Activated gamma-delta T cell (primary cell): ENCODE data around the gene RABEP2.
"Not testable (repeated sequence)": the region's sequence is repeated elsewhere in the genome, so short reads cannot be mapped to it uniquely, and the experiment has no call there.

Experiments
- DNase-seq: peaks from one replicate; lab custom pipeline; 2025; lab: John Stamatoyannopoulos, UW

RABEP2 gene

DNA sequence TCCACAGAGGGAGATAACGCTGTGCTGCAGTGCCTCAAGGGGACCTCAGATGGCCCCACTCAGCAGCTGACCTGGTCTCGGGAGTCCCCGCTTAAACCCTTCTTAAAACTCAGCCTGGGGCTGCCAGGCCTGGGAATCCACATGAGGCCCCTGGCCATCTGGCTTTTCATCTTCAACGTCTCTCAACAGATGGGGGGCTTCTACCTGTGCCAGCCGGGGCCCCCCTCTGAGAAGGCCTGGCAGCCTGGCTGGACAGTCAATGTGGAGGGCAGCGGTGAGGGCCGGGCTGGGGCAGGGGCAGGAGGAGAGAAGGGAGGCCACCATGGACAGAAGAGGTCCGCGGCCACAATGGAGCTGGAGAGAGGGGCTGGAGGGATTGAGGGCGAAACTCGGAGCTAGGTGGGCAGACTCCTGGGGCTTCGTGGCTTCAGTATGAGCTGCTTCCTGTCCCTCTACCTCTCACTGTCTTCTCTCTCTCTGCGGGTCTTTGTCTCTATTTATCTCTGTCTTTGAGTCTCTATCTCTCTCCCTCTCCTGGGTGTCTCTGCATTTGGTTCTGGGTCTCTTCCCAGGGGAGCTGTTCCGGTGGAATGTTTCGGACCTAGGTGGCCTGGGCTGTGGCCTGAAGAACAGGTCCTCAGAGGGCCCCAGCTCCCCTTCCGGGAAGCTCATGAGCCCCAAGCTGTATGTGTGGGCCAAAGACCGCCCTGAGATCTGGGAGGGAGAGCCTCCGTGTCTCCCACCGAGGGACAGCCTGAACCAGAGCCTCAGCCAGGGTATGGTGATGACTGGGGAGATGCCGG, 7.5 kb upstream of the RABEP2 start:
- no peak for DNase-seq

DNA sequence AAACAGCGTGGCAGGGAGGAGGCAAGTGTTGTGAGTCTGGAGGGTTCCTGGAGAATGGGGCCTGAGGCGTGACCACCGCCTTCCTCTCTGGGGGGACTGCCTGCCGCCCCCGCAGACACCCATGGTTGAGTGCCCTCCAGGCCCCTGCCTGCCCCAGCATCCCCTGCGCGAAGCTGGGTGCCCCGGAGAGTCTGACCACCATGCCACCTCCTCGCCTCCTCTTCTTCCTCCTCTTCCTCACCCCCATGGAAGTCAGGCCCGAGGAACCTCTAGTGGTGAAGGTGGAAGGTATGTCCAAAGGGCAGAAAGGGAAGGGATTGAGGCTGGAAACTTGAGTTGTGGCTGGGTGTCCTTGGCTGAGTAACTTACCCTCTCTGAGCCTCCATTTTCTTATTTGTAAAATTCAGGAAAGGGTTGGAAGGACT, 6.8 kb upstream of the RABEP2 start, which contains the start of gene CD19:
Gene CD19, plus strand, starts transcription at position 171 of the 425 bp plus-strand sequence. Its CDS starts 30 bp downstream, at position 201.
- DNase-seq: no peak

DNA sequence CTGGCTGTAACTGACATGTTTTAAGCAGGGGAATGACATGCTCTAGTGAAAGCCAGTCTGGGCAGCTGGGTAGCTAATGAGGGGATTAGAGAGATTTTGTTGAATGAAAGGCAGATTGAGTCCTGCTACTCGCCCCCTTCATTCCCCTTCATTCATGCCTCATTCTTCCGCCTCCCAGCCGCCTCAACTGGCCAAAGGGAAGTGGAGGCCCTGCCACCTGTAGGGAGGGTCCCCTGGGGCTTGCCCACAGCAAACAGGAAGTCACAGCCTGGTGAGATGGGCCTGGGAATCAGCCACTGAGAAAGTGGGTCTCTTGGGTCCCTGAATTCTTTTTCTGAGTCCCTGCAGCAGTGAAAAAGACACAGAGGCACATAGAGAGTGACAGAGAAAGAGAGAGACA, 5.6 kb upstream of the RABEP2 start:
- no peak for DNase-seq

DNA sequence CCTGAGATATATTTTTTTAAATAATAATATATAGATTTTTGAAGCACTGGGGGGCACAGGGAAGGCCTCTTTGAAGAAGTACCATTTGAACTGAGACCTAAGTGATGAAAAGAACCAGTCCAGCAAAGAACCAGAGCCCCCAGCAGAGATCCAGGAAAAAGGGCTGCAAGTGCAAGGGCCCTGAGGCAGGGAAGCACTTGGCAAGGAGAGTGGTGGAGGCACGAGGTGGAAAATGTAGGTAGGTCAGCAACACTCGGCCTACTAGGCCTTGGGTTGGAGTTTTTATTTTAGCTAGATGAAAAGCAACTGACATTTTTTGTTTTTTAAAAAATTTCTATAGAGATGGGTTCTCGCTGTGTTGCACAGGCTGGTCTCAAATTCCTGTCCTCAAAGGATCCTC, 5.2 kb upstream of the RABEP2 start:
- no peak for DNase-seq

DNA sequence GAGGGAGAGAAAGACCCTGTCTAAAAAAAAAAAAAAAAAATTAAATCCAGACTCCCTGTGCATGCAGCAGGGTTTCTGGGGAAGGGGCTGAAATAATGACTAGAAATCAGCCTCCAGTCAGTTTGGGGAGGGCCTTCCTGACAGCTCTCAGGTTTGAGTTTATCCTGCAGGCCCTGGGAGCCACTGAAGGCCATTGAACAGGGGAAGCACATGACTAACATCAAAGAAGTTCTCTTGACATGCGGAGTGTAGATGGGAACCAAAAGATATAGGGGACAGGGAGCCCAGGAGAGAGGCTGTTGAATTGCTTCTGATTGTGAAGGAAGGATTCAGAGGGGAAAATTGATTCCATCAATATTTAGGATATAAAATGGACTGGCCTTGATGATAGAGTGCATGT, 2.8 kb upstream of the RABEP2 start:
- DNase-seq: no peak

DNA sequence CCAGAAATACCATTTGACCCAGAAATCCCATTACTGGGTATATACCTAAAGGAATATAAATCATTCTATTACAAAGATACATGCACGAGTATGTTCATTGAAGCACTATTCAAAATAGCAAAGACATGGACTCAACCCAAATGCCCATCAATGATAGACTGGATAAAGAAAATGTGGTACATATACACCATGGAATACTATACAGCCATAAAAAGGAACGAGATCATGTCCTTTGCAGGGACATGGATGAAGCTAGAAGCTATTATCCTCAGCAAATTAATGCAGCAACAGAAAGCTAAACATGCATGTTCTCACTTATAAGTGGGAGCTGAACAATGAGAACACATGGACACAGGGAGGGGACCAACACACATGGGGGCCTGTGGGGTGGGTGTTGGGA, 1.2 kb upstream of the RABEP2 start:
- DNase-seq: not testable (repeated sequence)

DNA sequence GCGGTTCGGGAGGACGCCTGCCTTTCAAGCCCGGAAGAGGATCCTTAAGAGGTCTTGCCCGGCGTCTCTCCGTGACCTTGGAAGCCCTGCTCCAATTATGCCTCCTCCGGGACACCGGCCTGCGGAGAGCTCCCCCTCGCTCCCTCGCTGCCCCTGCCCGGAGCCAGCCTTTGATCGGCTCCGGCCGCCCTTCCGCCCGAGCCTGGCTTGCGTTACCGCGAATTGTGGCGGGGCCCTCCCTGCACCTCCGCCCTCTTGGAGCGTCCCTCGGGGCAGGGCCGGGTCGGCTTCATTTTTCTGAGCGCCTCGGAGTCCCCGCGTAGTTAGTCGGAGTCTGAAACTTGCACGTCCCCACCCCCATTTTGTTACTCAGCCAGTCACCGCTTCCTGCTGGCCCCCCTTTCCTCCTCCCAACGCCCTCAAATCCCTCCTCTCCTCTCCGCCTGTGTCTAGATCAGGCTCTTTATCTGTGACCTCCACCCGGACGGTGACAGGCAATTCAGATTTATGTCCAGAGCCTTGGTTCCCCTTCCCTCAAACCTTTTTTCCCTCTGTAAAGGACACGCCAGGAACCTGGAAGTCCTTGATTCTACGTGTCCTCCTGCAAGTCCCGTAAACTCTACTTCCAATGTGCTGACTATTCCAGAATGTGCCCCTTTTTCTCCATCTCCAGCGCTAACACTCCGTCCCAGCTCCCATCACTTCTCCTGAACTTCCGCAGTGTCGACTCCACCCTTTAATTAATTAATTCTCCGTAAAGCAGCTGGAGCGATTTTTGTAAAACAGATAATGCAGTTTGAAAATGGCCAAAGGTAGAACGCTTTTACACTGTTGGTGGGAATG, 569 bp upstream of the RABEP2 start:
- DNase-seq: peak; percentile 66

DNA sequence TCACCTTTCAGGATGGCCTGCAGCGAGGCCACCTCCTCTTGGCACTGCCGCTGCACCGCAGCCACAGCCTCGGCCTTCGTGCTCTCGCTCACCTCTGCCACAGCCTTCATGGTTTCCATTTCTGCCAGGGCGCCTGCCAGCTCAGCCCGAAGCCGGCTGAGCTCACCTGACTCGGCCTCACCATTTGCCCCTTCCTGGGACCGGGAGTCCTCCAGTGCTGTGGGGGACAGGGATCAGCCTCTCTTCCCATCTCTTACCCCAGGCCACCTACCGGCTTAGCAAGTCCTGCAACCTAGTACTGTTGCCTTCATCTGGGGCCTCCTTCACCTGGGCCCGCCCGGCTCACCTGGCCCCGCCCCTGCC, 658 bp downstream of the RABEP2 start:
- no peak for DNase-seq

DNA sequence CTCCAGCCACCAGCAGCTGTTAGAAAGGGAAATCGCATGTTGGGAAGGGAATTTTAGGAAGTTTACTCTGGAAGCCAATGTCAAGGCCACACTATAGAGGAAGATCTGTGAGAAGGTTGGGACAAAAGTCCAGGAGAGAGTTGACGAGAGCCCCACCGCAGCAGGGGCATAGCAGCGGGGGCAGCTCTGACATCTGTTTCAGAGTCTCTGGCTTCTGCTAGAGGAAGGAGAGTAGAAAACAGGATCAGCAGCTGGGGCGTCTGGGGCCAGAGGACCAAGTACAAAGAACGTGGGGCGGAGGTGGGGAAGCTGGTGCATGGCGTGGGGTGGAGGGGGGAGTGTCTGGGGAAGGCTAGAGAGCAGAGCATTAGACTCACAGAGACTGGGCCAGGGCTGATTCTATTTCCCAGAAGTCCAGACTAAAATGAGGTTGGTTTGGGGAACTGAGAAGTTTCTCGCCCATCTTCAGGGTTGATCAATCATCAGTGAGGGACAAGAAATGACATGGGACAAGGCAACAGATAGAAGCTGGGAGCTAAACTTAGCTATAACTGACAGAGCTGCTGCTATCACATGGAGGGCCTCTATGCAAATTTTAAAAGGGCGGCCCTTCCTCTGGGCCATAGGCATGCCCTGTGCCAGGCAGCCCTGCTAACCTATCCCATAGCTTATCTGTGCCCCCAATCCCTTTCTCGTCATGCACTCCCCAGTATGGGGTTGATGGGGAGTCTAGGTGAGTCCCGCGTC, 1.2 kb downstream of the RABEP2 start:
- no peak for DNase-seq

DNA sequence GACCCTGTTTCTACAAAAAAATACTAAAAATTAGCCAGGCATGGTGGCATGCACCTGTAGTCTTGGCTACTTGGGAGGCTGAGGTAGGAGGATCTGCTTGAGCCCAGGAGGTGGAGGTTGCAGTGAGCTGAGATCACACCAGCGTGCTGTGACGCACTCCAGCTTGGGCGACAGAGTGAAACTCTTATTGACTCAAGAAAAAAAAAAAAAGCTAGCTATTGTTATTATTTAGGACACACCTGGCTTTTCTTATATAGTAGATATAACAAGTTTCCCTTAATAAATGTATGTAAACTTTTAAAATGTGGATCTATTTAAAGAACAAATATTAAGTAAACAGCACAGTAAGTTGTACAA, 1.8 kb downstream of the RABEP2 start:
- no peak for DNase-seq

DNA sequence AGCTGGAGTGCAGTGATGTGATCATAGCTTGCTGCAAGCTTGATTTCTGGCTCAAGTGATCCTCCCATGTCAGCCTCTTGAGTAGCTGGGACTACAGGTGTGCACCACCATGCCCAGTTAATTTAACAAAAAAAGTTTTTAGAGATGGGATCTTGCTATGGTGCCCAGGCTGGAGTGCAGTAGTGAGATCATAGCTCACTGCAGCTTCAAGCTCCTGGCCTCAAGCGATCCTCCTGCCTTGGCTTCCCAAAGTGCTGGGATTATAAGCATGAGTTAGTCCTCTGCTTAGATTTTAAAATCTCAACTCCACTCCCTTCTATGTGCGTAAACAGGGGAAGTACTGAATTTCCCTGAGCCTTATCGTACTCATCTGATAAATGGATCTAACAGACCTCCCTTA, 6.3 kb downstream of the RABEP2 start:
- DNase-seq: no peak

DNA sequence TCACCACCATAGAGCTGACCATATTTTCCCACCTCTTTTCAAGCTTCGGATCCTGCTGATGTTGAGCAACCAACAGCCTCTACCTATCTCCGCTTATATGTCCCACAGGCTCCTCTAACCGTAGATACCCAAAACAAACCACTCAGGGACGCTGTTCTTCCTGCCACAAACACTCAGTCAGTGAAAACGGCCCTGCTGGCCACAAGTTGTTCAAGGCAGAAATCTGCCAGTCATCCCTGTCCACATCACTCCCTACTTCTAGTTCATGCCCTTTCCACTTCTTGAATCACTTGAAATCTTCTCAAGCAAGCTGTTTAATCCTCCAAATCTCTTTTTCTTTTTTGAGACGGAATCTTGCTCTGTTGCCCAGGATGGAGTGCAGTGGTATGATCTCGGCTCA, 7.9 kb downstream of the RABEP2 start:
- no peak for DNase-seq

DNA sequence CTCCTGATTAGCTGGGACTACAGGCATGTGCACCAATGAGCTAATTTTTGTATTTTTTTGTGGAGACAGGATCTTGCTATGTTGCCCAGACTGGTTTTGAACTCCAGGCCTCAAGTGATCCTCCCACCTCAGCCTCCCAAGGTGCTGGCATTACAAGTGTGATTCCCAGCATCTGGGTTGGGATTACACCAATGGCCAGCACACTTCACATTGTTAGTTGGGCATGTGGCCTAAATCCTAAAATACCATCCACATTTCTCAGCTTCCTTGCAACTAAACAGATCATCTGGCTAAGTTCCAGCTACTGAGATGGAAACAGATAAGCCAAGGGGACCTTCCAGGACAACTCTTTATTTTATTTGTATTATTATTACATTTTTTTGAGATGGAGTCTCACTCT, 9.9 kb downstream of the RABEP2 start:
- no peak for DNase-seq

DNA sequence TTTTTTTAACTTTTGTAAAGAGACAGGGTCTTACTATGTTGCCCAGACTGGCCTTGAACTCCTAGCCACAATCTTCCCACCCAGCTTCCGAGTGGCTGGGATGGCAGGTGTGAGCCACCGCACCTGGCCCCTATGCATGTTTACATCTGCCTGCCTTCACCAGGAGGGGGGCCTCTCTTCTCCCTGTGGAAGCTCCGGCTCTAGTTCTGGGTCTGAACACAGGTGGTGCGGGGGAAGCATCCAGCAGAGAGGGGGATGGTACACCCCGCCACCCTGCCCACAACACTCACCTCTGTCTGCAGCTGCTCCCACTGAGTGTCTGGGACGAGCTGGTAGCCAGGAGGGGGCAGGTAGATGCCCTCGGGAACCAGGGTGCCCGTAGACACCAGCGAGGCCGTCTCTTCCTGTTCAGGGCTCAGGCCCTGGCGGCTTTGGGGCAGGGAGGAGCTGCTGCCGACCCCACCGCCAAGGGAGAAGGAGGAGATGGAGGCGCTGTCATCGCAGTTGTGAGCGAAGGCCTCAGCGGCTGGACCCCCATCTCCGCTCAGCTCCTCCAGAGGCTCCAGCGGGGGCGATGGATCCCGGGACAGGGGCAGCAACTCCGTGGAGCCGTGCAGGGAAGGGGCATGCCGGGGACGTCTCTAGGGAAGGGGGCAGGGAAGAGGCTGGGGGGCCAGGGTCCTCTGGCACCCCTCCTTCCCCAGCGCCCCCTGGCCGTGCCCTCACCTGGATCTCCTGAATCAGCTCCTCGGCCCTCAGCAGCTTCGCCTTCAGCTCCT, 10.9 kb downstream of the RABEP2 start:
- no peak for DNase-seq

DNA sequence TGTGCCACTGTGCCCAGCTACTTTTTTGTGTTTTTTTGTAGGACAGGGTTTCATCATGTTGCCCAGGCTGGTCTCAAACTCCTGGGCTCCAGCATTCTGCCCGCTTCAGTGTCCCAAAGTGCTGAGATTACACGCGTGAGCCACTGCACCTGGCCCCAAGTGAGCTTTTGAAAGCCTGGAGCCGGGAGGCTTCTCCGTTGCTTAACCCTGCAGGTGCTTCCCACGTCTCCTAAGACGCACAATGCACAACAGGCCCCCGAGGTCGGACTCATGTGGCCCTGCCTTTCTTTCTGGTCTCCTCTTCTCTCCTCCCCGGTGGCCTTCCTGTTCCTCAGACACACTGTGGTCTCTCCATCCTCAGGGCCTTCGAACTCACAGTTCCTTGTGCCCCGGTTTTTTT, 12.5 kb downstream of the RABEP2 start:
- DNase-seq: no peak

DNA sequence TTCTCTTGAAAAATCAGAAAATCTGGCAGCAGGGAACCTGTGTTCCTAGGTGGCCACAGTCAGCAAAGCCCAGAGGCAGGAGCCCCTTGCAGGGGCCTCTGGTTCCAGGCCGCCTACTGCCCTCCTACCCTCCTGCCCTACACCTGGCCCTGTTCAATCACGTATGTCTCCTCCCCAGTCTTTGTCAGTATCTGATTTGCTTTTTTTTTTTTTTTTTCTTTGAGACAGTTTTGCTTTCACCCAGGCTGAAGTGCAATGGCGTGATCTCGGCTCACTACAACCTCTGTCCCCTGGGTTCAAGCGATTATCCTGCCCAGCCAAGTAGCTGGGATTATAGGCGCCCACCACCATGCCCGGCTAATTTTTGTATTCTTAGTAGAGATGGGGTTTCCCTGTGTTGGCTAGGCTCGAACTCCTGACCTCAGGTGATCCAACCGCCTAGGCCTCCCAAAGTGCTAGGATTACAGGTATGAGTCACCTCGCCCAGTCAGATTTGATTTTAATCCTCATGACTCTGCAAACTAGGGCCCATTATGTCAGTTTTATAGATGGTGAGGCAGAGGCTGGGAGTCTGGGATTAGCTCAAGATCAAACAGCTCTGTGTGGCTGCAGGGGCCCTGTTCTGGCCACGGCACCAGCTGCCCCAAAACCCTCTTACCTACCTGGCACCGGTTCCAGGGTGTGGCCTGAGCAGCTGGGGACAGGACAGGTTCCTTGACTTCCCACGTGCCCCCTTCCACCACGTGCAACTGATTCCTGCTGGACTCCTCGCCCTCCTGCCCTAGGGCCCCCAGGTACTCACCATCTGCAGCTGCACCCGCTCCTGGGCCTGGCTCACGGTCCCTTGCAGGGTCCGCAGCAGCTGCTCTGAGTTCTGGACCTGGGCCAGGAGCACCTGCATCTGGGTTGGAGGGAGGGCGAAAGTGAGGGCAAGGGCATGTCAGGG, 14.7 kb downstream of the RABEP2 start:
- no peak for DNase-seq

DNA sequence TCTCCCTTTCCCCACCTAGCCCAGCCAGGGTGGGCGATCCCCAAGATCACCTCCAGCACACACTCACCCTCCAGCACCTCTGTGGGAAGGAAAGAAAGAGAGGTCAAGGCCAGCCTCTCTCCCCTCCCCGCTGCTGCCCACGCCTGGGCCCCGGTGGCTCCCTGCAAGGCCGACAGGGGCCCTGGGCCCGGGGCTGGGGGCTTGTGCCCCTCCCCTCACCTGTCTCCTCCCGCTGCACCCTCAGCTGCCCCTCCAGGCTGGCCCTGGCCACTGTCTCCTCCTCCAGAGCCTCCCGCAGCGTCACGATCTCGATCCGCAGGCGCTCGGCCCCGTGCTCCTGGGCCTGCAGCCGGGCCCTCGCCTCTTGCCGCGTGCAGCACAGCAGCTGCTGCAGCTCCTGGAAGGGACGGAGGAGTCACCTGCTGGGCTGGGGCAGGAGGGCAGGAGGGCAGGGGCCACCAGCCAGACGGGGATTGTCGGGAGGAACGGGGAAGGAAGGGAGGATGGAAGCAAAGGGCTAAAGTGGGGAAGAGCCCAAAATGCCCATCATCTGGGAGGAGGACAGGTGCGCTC, 19.2 kb downstream of the RABEP2 start:
- DNase-seq: no peak

DNA sequence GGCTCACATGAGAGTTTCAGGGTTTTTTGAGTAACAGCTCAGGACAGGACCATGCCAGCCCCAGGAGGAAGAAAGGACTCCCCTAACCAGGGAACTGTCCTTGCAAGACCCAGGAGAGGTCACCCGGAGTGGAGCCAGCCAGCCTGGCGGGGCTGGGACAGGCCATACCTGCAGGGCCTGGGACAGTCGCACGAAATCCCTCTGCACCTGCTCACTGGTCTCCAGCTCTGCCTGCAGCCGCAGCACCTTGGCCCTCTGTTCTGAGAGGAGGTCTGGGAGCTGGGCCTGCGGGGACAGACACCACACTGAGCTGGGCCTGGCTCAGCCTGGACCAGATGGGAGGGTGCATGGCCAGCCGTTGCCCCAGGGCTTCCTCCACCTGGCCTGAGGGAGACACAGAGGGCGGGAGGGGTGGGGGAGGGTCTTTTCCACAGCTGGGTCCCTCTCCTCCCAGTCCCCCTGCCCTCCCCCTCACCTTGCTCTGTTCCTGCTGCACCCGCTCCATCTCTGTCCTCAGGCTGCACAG, 19.7 kb downstream of the RABEP2 start:
- DNase-seq: no peak

DNA sequence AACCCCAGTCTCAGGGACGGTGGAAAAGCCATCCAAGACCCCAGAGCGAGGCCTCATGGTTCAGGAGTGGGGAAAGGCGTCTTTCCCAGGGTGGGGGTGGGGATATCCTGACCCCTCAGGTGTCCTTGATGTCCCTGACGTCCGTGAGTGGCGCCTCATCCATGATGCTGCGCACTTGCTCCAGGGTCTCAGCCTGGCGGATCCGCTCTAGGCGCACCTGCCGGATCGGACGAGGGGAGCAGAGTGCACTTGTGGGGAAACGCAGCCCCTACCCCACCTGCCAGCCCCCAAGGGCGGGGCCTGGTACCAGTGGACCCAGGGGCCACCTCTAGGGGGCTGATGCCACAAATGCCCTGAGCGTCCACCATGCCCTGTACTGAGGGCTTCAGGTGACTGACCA, 20.2 kb downstream of the RABEP2 start:
- no peak for DNase-seq

DNA sequence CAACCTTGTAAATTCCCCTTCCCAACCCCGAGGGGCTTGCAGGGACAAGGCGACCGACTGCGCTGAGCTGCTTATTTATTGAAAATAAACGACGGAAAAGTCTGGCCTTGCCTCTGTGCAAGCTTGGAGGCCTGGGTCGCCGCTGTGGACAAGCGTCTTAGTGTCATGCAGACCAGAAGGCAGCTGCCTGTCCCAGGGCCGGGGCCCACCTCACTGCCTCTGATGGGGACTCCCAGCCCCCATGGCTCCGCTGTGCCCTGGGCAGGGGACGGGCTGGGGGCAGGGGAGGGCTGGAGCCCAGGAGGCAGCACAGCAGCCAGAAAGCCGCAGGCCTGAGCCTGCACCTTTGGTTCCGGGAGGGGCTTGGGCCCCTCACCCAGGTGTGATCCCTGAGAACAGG, 20.7 kb downstream of the RABEP2 start:
- no peak for DNase-seq
